Stimulated activated naive CD8-positive, alpha-beta T cell treated with anti-CD3 and anti-CD28 coated beads, Interleukin-15, Interleukin-2, amounts not matched to agents 100 ng/mL and 50 ng/mL, for 24 hours (primary cell): ENCODE data around the gene KIF11.
"Not testable (repeated sequence)": the region's sequence is repeated elsewhere in the genome, so short reads cannot be mapped to it uniquely, and the experiment has no call there.

Source experiments
- H3K27ac Mint-ChIP-seq: one replicate; pipeline ENCODE4 v1.8.0; 2021; ENCODE audit warnings: mild to moderate bottlenecking, mixed read lengths
- H3K27me3 Mint-ChIP-seq: one replicate; pipeline ENCODE4 v1.8.0; 2021; ENCODE audit warnings: mixed read lengths
- H3K36me3 Mint-ChIP-seq: one replicate; pipeline ENCODE4 v1.8.0; 2021; ENCODE audit warnings: low read depth, mixed read lengths
- H3K4me1 Mint-ChIP-seq: one replicate; pipeline ENCODE4 v1.8.0; 2021; ENCODE audit warnings: low read depth, mixed read lengths
- H3K4me3 Mint-ChIP-seq: one replicate; pipeline ENCODE4 v1.8.0; 2021; ENCODE audit warnings: mild to moderate bottlenecking, mixed read lengths
- H3K9me3 Mint-ChIP-seq: one replicate; pipeline ENCODE4 v1.8.0; 2021; ENCODE audit warnings: mixed read lengths

The KIF11 gene

DNA sequence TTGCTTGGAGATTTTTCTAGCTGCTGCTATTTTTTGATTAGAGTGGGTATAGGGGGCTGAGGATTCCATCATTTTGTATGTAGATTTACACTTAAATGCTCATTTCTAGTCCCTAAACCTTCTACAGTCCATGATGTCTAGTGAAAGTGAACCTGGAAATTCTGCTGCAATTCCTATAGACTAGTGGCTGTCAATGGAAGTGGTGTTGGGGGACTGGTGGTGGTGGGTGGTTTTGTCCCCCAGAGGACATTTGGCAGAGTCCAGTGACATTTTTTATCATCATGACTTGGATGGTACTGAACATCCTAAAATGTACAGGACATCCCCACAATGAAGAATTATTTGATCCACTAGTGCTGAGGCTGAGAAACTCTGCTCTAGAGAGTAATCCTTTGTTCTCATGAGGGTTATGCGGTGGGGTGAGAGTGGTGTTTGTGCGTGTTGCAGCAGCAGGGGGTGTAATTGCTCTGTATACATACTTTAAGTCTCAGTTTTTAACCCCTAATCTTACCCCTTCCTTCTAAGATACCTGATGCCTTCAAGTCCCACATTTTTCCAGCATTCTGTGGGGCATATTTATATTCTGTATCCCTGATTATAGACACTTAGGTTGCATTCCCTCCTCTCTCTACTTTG is 35.0 kb downstream of the KIF11 start:
- H3K9me3 Mint-ChIP-seq: no peaks in the 10 kb centered on the region
- no peaks in the 10 kb centered on the region for H3K27me3 Mint-ChIP-seq
- H3K27ac Mint-ChIP-seq: no peak overlapping the region
- H3K4me1 Mint-ChIP-seq: no peaks in the 10 kb centered on the region
- H3K36me3 Mint-ChIP-seq: peaks cover 67% of the 10 kb centered on the region
- no peak overlapping the region for H3K4me3 Mint-ChIP-seq

DNA sequence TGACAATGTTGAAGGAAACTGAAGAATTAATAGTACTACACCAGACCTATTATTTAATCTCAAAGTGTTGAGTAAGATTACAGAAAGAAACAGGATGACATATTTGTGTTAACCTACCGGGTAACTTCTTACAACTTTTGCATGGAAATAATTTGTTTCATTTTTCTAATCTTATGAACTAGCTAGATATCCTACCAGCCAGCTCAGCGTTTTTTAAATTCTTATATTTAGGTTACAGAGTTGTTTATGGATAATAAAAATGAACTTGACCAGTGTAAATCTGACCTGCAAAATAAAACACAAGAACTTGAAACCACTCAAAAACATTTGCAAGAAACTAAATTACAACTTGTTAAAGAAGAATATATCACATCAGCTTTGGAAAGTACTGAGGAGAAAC is 37.0 kb downstream of the KIF11 start:
- no peaks in the 10 kb centered on the region for H3K27me3 Mint-ChIP-seq
- peaks cover 59% of the 10 kb centered on the region for H3K36me3 Mint-ChIP-seq
- no peaks in the 10 kb centered on the region for H3K9me3 Mint-ChIP-seq
- H3K4me1 Mint-ChIP-seq: no peaks in the 10 kb centered on the region
- no peak overlapping the region for H3K27ac Mint-ChIP-seq
- H3K4me3 Mint-ChIP-seq: no peak overlapping the region

DNA sequence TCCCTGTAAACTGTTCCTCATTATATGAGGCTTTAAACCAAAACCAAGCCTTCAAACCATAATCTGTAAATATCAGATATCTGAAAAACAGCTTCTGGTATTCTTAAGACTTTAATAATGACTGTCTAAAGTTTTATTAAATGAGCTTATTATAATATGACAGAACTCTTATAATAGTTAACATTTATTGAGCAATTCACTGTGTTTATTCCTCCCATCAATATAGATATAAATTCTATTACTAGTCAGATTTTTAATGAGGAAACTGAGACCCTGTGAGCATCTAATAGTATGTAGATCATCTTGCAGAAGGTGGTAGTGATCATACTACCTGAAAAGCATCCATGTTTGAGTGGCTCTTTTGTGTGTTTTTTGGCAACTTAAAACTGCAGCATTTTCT is 45.1 kb downstream of the KIF11 start:
- H3K27me3 Mint-ChIP-seq: no peaks in the 10 kb centered on the region
- H3K36me3 Mint-ChIP-seq: peaks cover 75% of the 10 kb centered on the region
- H3K27ac Mint-ChIP-seq: no peak overlapping the region
- H3K4me3 Mint-ChIP-seq: no peak overlapping the region
- H3K9me3 Mint-ChIP-seq: no peaks in the 10 kb centered on the region
- no peaks in the 10 kb centered on the region for H3K4me1 Mint-ChIP-seq

DNA sequence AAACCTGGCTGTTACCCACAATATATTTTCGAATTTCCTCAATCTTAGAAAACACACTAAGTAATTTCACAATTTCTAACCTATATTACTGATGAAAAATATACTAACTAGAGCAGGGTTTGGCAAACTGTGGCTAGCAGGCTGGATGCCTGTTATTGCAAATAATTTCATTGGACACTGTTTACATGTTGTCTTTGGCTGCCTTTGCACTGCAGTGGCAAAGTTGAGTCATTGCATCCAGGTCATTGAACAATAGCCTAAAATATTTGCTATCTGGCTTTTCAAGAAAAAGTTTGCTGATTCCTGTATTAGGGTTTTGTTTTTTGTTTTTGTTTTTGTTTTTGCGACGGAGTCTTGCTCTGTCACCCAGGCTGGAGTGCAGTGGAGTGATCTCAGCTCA is 47.2 kb downstream of the KIF11 start:
- Mint-ChIP-seq H3K9me3 (no peaks in the 10 kb centered on the region), H3K4me1 (peaks cover 5% of the 10 kb centered on the region), H3K4me3 (no peak overlapping the region), H3K36me3 (peaks cover 78% of the 10 kb centered on the region), H3K27me3 (no peaks in the 10 kb centered on the region), H3K27ac (no peak overlapping the region)

DNA sequence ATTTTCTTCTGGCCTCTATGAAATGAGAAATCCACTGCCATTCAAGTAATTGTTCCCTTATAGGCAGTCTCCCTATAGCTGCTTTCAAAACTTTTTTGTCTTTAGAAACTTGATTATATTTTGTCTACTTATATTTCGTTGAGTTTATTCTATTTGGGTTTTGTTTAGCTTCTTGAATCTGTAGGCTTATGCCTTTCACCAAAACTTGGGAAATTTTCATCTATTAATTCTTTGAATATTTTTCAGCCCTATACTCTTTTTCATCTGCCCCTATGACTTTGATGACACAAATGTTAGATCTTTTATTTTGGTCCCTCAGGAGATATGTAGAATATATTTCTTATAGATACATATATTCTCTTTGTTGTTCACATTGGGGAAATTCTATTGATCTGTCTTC is 48.6 kb downstream of the KIF11 start:
- Mint-ChIP-seq H3K27ac (no peak overlapping the region), H3K27me3 (no peaks in the 10 kb centered on the region), H3K4me3 (no peak overlapping the region), H3K4me1 (peaks cover 5% of the 10 kb centered on the region), H3K9me3 (no peaks in the 10 kb centered on the region), H3K36me3 (peaks cover 78% of the 10 kb centered on the region)

DNA sequence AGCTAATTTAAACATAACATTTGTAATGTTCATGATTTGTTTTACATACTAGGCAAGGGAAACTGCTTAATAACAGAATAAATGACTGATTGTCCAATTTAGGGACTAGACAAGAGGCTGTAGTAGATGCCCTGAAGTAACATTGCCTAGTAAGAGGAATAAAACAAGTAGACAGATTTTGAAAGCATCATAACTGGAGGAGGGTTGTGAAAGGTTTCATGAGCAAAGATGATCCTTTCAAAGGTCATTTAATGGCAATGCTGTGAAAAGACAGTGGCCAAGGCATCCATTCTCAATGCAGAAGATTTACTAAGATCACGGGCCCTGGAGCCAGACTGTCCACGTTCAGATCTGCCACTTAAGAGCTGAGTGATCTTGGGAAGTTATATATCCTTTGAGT is 52.0 kb downstream of the KIF11 start:
- Mint-ChIP-seq H3K4me1 (peaks cover 5% of the 10 kb centered on the region), H3K27ac (no peak overlapping the region), H3K36me3 (peaks cover 83% of the 10 kb centered on the region), H3K9me3 (no peaks in the 10 kb centered on the region), H3K4me3 (no peak overlapping the region), H3K27me3 (no peaks in the 10 kb centered on the region)

DNA sequence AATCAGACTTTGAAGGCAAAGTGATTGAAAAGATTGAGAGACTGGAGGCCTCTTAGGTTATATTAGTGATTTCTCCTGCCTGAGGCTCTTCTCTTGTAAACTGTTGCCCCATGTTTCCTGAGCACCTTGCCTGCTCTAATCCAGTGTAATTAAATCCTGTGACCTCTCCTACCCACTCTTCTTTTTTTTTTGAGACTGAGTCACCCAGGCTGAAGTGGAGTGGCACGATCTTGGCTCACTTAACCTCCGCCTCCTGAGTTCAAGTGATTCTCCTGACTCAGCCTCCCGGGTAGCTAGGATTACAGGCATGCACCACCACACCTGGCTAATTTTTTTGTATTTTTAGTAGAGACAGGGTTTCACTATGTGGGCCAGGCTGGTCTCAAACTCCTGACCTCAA is 57.9 kb downstream of the KIF11 start:
- H3K4me1 Mint-ChIP-seq, H3K27ac Mint-ChIP-seq, H3K27me3 Mint-ChIP-seq, H3K4me3 Mint-ChIP-seq, H3K9me3 Mint-ChIP-seq: not testable (repeated sequence)
- peaks cover 83% of the 10 kb centered on the region for H3K36me3 Mint-ChIP-seq

DNA sequence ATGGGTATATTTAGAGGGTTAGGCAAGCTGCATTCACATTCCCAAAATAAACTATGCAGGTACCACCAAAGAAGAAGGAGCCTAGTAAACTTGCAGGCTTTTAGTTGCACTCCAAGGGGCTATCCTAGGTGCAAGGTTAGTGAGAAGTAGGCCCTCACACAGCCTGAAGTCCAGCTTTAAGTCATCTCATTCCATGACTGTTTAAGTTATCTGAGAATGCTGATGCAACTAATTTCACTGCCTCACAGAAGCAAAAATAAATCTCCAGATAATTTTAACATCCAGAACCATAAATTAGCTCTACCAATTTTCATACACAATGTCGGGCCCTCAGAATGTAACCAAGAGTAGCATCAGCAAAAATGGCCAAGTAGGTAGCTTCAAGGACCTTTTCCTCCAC is 62.5 kb downstream of the KIF11 start:
- H3K36me3 Mint-ChIP-seq: peaks cover 41% of the 10 kb centered on the region
- no peak overlapping the region for H3K4me3 Mint-ChIP-seq
- no peak overlapping the region for H3K27ac Mint-ChIP-seq
- no peaks in the 10 kb centered on the region for H3K4me1 Mint-ChIP-seq
- no peaks in the 10 kb centered on the region for H3K9me3 Mint-ChIP-seq
- no peaks in the 10 kb centered on the region for H3K27me3 Mint-ChIP-seq

DNA sequence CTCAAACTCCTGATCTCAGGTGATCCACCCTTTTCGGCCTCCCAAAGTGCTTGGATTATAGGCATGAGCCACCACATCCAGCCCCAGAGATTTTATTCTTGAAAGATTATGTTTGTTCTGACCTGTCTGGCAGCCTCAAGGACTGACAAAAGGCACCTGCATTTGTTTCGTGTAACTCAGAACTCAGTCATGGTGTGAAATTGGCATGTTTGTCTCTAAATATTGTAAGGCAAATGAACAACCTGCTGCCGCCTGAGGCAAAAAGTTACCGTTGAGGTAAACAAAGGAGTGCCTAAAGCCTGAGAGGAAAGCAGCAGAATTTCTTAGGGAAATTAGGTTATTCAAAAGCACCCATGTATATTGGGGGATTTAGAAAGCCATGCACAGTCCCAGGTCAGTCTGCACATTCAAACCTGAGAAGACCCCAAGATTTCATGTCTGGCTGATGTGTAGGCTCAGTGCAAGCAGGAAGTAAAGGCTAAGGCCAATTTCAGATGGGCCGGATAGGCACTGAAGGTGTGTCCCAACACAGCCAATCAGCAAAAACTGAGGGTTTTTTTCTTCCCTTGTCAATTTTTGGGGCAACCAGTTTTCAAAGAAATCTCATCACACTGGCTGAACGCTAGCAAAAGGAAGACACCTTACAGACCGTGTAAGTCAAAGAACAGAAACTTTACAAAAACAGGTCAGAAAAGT is 63.5 kb downstream of the KIF11 start:
- peaks cover 35% of the 10 kb centered on the region for H3K36me3 Mint-ChIP-seq
- H3K27me3 Mint-ChIP-seq: no peaks in the 10 kb centered on the region
- H3K4me1 Mint-ChIP-seq: no peaks in the 10 kb centered on the region
- no peak overlapping the region for H3K4me3 Mint-ChIP-seq
- H3K27ac Mint-ChIP-seq: no peak overlapping the region
- H3K9me3 Mint-ChIP-seq: no peaks in the 10 kb centered on the region

DNA sequence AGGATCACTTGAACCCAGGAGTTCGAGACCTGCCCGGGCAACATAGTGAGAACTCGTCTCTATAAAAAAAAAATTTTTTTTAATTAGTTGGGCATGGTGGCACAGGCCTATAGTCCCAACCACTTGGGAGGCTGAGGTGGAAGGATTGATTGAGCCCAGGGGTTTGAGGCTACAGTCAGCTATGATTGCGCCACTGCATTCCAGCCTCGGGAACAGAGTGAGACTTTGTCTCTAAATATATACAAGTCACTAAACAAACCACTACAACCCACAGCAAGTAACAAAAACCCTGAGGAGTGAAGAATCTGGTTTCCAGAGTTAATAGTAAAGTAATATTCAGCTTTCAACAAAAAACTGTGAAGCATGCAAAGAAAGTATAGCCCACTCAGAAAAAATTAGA is 64.1 kb downstream of the KIF11 start:
- Mint-ChIP-seq H3K4me1 (no peaks in the 10 kb centered on the region), H3K27me3 (no peaks in the 10 kb centered on the region), H3K4me3 (no peak overlapping the region), H3K27ac (no peak overlapping the region), H3K36me3 (peaks cover 33% of the 10 kb centered on the region), H3K9me3 (no peaks in the 10 kb centered on the region)

DNA sequence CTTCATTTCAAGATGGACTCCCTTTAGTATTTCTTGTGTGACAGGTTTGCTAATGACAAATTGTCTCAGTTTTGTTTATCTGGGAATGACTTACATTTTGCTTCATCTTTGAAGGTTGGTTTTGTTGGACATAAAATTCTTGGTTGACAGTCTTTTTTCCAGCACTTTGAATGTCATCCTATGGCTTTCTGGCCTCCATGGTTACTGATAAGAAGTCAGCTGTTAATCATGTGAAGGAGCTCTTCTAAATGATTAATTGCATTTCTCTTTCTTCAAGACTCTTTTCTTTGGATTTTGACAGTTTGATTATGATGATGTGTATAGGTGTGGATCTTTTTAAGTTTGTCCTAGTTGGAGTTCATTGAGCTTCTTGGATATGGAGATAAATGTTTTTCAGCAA is 69.9 kb downstream of the KIF11 start:
- Mint-ChIP-seq H3K4me3 (no peak overlapping the region), H3K4me1 (no peaks in the 10 kb centered on the region), H3K36me3 (no peaks in the 10 kb centered on the region), H3K27ac (no peak overlapping the region), H3K27me3 (no peaks in the 10 kb centered on the region), H3K9me3 (peaks cover 8% of the 10 kb centered on the region)

DNA sequence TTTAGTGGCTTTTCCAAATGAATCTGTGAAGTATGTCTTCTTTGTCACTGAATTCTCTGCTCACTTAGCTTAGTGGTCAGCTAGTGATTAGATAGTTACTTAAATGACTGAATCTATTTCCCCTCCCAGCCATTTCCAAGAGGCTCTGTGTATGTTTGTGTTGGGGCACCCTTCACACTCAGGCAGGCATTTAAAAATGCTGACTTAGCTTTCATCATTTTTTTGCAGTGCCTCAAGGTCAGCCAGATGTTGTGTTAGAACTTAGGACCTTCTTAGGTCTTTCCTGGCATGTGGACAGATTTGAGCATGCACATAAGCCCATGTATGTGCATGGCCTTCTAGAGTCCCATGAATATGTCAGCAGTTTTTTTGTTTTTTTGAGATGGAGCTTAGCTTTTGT is 71.4 kb downstream of the KIF11 start:
- Mint-ChIP-seq H3K27ac (no peak overlapping the region), H3K27me3 (peaks cover 4% of the 10 kb centered on the region), H3K4me3 (no peak overlapping the region), H3K36me3 (no peaks in the 10 kb centered on the region), H3K4me1 (no peaks in the 10 kb centered on the region), H3K9me3 (peaks cover 8% of the 10 kb centered on the region)

DNA sequence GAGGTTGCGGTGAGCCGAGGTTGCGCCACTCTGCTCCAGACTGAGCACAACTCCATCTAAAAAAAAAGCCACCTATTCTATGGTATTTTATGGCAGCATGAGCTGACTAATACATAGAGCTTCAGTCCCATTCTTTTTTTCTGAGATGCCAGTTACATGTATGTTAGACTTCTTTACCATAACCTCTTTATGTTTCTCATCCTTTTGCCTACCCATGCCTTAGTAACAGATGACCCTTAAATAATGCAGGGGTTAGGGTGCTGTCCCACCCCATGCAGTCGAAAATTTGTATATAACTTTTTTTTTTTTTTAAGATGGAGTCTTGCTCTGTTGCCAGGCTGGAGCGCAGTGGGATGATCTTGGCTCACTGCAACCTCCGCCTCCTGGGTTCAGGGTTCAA is 74.1 kb downstream of the KIF11 start:
- Mint-ChIP-seq H3K27me3 (peaks cover 6% of the 10 kb centered on the region), H3K4me1 (no peaks in the 10 kb centered on the region), H3K9me3 (peaks cover 8% of the 10 kb centered on the region), H3K36me3 (no peaks in the 10 kb centered on the region), H3K27ac (no peak overlapping the region), H3K4me3 (no peak overlapping the region)

DNA sequence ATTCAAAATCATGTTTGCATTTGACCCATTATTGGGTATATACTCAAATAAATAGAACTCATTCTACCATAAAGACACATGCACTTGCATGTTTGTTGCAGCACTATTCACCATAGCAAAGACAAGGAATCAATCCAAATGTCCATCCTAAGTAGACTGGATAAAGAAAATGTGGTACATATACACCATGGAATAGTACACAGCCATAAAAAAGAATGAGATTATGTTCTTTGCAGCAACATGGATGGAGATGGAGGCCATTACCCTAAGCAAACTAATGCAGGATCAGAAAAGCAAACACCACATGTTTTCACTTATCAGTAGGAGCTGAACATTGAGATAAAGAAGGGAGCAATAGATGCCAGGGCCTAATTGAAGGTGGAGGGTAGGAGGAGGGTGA is 84.8 kb downstream of the KIF11 start:
- Mint-ChIP-seq H3K9me3 (no peaks in the 10 kb centered on the region), H3K4me3 (no peak overlapping the region), H3K36me3 (no peaks in the 10 kb centered on the region), H3K4me1 (no peaks in the 10 kb centered on the region), H3K27ac (no peak overlapping the region), H3K27me3 (peaks cover 8% of the 10 kb centered on the region)

DNA sequence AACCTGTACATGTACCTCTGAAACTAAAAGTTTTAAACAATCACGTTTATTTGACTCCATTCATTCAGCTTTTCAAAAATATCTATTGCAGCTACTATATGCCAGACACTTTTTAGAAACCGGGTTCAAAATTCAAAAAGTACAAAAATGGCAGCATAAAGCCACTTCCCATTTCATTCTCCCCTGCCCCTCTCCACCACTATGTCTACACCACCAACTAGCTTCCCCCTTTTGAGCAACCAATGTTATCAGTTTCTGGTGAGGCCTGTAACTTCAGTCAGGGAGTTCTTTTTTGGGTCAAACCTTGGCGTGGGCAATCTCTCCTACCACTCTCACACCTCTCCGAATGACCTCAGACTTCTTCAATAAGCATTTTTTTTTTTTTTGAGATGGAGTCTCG is 85.3 kb downstream of the KIF11 start:
- Mint-ChIP-seq H3K4me3 (no peak overlapping the region), H3K36me3 (no peaks in the 10 kb centered on the region), H3K4me1 (no peaks in the 10 kb centered on the region), H3K27ac (no peak overlapping the region), H3K9me3 (no peaks in the 10 kb centered on the region), H3K27me3 (peaks cover 11% of the 10 kb centered on the region)

DNA sequence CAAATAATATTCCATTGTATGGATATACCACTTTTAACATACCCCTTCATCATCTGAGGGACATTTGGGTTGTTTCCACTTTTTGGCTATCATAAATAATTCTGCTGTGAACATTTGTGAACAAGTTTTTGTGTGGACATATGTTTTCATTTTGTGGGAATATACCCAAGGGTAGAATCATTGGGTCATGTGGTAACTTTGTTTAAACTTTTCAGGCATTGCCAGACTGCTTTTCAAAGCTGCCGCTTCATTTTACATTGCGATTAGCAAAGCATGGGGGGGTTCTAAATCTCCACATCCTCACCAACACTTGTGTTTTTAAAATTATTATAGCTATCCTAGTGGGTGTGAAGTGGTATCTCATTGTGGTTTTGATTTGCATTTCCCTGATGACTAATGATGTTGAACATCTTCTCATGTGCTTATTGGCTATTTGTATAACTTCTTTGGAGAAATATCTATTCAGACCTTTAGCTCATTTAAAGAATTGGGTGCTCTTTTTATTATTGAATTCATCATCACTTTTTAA is 88.4 kb downstream of the KIF11 start:
- no peaks in the 10 kb centered on the region for H3K36me3 Mint-ChIP-seq
- H3K27ac Mint-ChIP-seq: no peak overlapping the region
- H3K4me1 Mint-ChIP-seq: no peaks in the 10 kb centered on the region
- peaks cover 6% of the 10 kb centered on the region for H3K9me3 Mint-ChIP-seq
- no peak overlapping the region for H3K4me3 Mint-ChIP-seq
- peaks cover 22% of the 10 kb centered on the region for H3K27me3 Mint-ChIP-seq
